NCI-H446 treated with DMSO at 0.1 percent for 48 hours (cell line): ENCODE measurements around the gene DPY19L2.
"Not testable (repeated sequence)": the region's sequence is repeated elsewhere in the genome, so short reads cannot be mapped to it uniquely, and the experiment has no call there.

Source experiments
- DNase-seq: peaks from one replicate; lab custom pipeline; 2025; lab: John Stamatoyannopoulos, UW

DPY19L2 gene

DNA sequence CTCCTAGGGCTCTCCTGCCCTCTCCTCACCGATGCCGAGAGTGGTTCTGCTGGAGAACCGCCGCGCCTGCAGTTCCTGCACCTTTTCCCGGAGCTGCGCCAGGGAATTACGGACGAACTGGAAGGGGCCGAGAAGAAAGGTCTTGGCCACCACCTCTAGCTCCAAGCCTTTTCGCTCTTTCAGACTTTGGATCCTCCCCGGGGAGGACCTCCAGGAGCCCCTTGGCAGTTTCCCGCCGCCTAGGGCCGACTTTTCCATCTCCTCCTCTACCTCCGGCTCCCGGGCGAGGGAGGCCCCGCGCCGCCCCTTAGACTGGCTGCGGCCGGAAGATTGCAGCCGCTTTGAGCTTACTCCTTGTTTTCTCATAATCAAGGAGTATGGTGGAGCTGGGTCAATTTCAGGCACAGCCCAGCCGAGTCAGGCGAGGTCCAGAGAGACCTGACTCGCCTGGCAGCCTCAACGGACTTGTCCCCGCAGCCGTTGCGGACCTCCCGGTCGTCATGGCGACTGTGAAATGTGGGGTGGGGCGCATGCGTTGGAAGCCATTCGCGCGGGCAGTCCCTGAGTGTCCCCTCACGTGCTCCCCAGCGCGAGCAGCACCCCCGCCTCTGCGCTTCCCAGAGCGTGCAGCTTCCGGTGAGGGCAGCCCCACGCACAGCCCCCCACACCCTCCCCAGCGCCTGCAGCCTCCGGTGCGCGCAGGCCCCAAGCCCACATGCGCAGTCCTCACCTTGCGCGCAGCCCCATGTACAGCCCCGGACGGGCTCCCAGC, at the start of gene DPY19L2:
TSS of gene DPY19L2 (minus strand) at position 466 of the 772 bp plus-strand sequence. CDS start at position 366, 100 bp downstream.
- peak; percentile 48 for DNase-seq

DNA sequence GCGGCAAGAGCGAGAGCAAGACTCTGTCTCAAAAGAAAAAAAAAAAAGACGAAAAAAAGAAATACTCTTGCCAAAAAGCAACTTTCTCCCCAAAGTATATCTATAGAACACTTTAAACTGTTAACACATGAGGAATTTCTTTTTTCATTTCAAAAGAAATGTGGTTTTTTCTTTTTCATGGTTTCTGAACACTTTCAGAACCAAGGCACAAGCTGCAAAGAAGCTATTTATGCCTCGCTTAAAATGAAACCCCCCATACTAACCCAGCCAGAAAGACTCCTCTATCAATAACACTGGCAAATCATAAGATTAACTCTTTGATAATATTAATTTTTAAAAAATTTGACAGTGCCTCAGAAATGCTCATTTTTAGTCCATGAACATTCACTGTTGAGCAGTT, 48.6 kb upstream of the DPY19L2 start:
- DNase-seq = not testable (repeated sequence)

DNA sequence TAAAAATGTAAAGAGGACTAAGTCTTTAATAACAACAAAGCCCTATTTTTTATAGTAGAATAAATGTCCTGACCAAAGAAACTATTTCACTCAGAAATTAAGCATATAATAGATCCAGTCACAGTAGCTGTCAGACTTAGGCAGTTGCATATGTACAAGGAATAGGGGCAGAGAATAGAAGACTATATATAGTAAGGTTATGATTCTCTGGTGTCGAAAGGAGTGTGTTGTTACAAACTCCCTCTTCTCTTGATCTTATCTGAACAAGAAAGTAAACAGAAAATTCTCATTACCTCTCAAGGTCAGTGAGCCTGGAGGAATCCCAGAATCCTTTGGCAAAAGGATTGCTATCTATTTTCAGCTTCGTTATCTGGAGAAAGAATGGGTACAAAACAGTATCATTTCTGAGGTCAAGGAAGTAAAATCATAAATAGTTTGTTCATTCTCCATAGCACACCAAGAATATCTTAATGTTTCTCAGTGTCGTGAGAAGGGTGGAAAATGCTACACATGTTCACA, 46.9 kb upstream of the DPY19L2 start:
- not testable (repeated sequence) for DNase-seq

DNA sequence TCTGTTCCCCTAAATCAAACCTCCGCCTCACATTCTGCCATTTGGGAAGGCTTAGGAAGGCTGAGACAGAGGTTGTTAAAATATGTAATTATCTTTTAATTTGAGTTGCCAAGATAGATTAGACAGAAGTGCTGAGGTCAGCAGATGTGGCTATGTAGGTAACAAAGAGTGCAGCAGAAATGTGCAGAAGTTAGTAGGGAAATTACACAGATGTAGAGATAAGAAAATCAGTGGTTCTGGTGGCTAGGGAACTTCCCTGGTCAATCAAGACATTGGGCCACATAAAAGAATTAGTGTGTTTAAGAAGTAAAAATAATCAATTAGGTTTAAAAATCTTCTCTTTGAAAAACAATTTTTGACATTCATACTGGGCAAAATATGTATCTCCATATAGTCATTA, 46.1 kb upstream of the DPY19L2 start:
- DNase-seq = not testable (repeated sequence)

DNA sequence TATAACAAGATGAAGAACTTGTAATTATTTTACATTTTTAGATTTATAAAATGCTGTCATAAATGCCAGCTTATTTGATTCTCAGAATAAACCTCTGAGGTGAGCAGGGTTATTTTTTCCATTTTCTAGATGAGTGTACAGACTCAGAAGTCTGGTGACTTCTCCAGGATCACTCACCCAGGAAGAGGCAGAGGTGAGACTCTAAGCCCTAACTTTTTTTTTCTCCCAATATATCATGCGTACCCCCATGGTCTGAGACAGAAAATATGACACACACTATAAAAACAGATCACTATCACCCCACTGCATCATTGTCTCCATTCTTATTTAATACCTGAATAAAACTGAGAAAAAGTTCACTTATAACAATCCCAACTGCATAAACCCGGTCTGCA, 45.4 kb upstream of the DPY19L2 start:
- not testable (repeated sequence) for DNase-seq

DNA sequence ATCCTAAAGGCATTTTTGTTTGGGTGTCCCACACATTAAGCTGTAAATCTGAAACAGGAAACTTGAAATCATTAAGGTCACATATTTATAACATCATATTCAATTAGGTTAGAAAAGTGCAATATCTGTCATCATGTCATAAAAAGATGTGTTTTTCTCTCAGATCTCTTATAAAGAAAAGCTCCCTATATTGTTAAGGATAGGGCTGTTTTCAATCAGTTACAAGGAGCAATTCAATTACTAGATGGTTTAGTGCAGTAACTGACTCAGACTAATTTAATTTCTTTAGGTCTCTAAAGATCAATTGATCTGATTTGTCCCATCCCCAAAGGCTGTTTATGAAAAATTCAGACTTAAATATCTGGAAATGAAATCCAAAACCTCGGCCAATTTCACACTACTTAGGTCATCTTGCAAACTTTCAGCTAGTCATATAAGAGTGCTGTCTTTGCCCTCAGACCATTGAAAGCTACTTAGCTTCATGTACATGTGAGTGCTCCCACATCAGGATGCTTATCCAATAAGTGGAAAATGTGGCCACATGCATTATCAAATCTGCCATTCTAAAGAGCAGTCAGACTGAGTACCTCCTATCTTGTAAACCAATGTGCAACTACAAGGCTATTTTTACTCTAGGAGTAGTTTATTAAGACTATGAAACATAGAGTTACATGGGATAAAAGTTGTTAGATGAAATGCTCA, 44.8 kb upstream of the DPY19L2 start:
- DNase-seq = not testable (repeated sequence)

DNA sequence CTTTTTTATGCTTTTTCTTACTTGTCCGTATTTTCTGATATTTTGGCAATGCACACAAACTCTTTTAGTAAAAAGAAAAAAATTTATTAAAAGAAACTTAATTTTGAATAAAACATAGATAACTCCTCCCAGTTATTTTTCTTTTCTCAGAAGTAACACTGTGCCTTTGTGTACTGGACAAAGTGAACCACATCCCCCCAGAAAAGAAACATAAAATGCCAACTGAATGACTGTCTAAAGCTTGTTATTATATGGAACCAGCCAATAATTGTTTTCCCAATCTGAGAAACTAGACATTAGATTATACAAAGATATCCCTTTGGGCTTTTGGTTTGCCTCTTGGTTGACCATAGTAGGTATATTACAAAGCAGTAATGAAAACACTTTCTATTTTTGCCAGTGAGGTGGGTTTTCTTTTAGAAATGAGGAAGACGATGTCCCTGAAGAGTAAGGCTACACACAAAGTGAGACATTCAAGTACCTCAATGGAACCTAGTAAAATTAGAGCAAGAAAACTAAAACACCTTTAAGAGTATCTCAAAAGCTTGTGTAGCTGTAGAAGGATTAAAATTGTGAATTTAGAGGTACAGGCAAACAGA, 44.2 kb upstream of the DPY19L2 start:
- not testable (repeated sequence) for DNase-seq

DNA sequence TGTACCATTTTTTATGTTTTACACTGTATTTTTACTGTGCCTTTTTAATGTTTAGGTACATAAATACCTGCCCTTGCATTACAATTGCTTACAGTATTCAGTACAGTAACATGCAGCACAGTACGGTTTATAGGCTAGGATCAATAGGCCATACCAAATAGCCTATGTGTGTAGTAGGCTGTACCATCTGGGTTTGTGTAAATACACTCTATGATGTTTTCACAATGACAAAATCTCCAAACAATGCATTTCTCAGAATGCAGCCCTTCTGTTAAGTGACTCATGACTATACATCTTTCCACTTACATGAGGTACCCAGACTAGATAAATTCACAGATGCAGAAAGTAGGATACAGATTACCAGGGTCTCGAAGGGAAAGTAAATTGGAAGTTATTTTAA, 43.0 kb upstream of the DPY19L2 start:
- DNase-seq = not testable (repeated sequence)

DNA sequence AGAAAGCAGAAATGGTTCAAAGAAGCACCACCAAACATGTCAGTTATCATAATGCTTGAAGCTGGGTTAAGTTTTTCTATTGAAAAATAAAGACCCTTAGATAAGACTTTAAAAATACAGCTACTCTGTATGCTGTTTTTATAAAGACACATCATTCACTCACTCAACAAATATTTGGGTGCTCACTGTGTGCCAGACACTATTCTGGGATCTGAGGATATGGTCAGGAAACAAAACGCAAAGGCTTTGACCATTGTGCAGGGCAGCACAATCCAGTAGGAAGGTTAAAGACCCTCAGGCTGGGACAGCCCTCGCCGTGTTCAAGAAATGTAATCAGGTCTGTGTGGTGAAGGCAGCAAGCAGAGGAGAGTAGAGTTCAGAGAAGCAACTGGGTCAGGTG, 38.0 kb upstream of the DPY19L2 start:
- DNase-seq = no peak

DNA sequence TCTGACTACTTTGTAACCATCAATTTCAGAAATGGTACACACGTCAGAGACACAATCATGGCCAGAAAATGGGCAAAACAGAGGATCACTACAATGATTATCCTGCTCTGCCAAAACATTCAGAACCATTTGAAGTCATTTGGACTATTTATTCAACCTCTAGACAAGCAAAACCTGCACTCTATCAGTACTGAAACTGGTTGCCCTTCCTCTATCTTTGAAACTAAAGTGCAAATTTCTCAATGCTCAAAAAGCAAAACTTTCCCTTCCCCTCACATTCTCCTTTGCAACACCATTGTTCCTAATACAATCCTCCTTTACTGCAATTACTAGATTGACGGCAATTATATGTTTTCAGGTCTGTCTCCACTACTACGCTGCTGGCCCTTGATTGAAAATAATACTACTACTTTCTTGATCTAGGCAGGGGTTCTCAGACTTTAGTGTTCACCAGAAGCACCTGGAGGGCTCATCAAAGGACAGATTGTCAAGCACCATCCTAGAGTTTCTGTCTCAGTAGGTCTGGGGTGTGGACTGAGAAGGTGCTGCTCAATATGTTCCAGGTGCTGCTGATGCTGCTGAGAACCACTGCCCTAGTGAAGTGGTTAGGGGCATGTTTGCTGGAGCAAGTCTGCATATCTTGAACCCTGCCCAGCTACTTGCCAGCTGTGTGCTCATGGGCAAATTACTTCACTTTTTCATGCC, 31.5 kb upstream of the DPY19L2 start:
- DNase-seq = not testable (repeated sequence)

DNA sequence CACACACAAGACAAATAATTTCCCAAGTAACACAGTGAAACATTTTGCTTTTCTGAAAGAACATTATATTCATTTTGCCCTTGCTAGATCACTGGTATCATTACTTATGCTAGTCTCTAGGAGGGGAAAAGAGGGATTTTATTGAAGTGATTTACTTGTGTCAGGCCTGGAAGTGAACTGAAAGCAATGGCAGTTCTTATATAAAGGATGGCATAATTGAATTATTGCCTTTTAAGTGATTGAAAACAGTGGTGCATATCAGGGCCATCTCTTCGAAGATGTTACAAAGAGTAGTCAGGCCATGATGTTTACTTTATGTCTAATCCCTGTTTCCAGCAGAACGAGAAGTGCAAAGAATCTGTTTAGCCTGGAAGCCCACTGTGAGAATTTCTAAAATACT, 30.7 kb upstream of the DPY19L2 start:
- DNase-seq = not testable (repeated sequence)

DNA sequence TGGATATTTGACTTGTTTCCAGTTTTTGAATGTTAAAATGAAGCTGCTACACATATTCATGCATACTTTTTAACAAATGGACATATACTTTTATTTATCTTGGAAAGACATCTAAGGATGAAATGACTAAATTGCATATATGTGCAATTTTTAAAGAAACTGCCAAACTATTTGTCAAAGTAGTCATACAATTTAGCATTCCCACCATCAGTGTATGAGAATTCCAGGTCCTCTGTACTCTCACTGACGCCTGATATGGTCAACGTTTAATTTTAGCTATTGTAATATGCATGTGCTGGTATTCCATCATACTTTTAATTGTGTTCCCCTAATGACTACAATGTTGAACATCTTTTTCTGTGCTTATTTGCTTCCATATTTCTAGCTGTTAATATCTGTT, 22.5 kb upstream of the DPY19L2 start:
- not testable (repeated sequence) for DNase-seq

DNA sequence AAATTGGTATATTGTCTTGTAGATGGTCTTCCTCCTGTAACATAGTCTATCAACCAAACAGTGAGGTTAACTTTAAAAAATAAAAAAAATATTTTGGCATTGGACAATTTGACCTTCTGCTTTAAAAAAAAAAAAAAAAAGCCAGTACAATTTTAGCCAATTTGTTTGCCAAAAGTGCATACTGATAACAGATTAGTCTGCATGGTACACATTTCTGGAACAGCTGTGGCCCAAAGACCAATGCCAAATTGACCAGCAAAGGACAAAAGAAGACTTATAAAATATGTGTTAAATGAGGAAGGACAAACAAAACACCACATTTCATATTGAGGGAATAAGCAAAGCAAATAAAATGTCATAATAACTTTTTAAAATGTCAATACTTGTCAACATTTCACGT, 20.8 kb upstream of the DPY19L2 start:
- DNase-seq = not testable (repeated sequence)

DNA sequence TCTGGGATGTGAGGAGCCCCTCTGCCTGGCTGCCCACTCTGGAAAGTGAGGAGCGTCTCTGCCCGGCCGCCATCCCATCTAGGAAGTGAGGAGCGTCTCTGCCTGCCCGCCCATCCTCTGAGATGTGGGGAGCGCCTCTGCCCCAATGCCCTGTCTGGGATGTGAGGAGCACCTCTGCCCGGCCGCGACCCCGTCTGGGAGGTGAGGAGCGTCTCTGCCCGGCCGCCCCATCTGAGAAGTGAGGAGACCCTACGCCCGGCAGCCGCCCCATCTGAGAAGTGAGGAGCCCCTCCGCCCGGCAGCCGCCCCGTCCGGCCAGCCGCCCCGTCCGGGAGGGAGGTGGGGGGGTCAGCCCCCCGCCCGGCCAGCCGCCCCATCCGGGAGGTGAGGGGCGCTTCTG, 18.3 kb upstream of the DPY19L2 start:
- DNase-seq = not testable (repeated sequence)

DNA sequence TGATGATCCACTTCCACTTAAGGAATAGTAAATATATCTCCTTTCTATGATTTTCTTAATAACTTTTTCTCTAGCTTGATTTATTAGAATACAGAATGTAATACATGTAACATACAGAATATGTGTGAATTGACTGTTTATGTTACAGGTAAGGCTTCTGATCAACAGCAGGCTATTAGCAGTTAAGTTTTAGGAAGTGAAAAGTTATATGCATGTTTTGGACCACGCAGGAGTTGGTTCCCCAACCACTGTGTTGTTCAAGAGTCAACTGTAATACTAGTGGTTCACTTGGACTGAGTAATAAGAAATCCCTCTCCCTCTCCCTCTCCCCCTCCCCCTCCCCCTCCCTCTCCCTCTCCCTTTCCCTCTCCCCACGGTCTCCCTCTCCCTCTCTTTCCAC, 17.5 kb upstream of the DPY19L2 start:
- not testable (repeated sequence) for DNase-seq

DNA sequence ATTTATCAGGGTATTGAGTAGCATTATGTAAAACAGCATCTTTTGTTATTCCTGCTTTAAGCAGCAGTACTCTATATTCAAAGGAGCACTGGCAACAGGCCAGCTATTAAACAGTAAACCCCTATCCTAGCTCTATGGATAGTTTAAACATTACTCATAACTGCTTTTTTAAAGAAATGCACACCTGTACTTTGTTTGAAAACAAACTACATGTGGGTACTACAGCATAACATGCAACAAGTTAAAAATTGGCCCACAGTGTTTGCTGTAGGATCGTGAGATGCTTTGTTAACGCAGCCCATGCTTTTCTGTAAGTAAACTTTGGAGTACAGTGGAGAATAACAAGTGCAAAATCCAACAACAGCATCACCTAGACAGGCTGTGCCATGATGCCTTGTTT, 14.3 kb upstream of the DPY19L2 start:
- not testable (repeated sequence) for DNase-seq

DNA sequence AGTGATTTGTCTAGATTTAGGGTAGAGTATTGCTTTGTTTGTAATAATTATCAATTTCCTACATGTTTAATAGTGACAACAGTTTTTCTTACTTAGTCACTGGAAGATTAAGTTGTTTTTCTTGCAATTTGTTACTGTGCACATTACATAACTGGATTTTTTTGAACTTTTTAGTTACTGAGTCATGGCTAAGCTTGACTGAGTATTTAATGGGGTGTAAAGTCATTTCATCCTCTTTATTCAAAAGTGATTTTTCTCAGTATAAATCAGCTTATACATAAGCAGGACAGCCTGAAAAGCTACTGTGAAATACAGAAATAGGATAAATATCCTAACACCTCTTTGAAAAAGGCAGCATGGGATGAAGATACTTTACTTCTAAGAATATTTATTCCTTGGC, 12.5 kb upstream of the DPY19L2 start:
- DNase-seq = peak; percentile 15

DNA sequence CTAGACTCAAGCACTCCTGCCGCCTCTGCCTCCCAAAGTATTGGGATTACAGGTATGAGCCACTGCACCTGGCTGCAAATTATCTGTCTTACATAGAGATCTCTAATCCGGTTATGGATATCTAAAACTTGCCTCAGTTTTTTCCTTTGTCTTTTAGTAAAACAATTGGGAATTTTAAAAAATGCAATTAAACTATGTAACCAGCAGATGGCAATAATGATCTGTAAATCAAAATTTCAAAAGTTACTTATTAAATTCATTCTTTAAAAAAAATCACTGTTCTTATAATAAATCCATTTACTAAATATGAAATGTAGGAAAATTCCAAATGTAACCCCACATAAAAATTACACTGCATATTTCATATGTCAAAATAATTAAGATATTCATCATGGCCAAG, 4.3 kb upstream of the DPY19L2 start:
- not testable (repeated sequence) for DNase-seq

DNA sequence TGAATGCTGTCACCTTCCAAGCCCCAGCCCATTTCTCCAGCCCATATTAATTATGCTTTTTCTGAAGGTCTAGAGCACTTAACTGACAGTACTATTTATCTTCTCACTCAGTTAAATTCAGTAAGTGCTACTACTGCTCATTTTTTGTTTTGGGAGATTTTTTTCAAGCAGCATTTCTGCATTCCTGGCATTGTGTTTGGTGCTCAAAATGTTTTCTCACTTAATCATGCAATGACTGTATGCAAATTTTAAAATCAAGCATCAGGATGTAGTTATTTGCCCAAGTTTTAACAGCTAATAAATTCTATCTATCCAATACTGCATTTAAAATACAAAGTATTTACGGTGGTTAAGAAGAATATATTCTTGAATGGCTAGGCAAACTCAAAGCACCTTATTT, 1.6 kb upstream of the DPY19L2 start:
- DNase-seq = not testable (repeated sequence)

DNA sequence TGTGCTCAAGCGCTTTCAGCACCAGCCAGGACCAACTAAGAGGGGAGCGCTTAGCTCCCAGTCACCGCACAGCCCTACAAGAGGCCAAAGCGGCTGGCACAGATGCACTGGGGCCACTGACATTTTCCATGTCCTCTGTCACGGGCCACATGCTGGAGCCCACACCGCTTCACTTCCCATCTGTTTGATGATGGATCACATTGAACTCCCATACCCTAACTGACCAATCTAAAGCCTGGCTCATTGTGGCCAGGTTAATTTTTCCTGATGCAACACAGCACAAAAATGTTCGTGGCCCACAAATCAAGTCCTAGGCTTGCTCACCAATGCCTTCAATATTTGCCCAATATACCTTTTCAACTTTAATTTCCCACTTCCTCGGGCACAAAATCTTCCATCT, 1.1 kb upstream of the DPY19L2 start:
- not testable (repeated sequence) for DNase-seq

DNA sequence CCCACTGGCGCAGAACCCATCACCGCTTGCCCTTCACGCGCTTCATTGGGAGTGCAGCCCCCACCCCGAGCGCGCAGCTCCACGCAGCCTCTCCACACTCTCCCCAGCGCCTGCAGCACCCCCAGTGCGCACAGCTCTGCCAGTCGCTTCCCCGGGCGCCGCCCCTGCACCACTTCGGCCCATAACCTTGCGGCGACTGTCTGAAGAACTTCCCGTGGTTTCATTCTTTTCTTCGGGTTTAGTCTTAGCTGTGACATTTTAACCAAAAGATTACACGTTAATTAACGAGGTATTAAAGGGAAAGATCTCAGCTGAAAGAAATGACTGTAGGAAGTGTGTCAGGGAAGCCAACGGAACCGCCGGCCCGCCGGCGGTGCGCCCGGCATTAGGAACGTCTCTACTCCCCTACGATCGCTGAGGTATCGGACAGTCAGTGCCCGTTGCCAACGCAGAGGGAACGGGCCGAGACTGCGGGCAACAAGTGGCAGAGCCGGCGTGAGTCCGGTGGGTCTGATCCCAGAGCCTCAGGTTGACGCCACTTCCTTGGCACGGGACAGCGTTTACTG, 590 bp upstream of the DPY19L2 start:
- DNase-seq = not testable (repeated sequence)

DNA sequence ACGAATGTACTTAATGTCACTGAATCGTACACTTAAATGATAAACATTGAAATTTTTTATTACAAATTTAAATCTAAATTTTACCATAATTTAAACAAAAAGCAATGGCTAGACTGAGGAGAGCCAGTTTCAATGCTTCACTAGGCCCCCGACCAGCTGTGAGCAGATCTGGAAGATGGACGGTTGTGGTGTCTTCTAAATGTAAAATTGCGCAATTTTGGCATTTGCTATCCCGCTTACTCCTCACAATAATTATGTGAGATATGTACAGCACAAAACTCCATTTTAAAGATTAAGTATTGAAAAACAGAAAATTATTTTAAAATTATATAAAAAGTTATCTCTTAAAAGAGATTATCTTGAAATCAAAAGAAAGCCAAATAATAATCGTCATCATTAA, 5.3 kb downstream of the DPY19L2 start:
- not testable (repeated sequence) for DNase-seq
